Effector CD4-positive, alpha-beta T cell (primary cell): ENCODE measurements around the gene PGAM2.
A peak's percentile ranks its signal among the peaks of the same experiment; 100 is the strongest.
"Not testable (repeated sequence)": the region's sequence is repeated elsewhere in the genome, so short reads cannot be mapped to it uniquely, and the experiment has no call there.

Experiments
- DNase-seq: peaks from one replicate; pipeline ENCODE4 v3.0.0-alpha.2; 2020

The PGAM2 gene

GRCh38 chr7:44046321-44047061 is 18.9 kb downstream of the PGAM2 start:
- DNase-seq, result peak; percentile 20

- DNase-seq, result no peak
Measured at GRCh38 chr7:44045226-44046014, 19.9 kb downstream of the PGAM2 start.

GRCh38 chr7:44044315-44045225 is 20.8 kb downstream of the PGAM2 start, which contains the start of gene DBNL:
DBNL (plus strand) TSS chr7:44044702; CDS start chr7:44044738, 36 bp downstream.
- peak; percentile 84 for DNase-seq

- DNase-seq, result no peak
Measured at GRCh38 chr7:44043902-44044301, 21.5 kb downstream of the PGAM2 start.

- DNase-seq, result no peak
Measured at GRCh38 chr7:44042221-44042620, 23.1 kb downstream of the PGAM2 start.

GRCh38 chr7:44040493-44040891 is 24.9 kb downstream of the PGAM2 start:
- DNase-seq, result peak; percentile 50

GRCh38 chr7:44039800-44040492 is 25.4 kb downstream of the PGAM2 start:
- not testable (repeated sequence) for DNase-seq

- peak; percentile 78 for DNase-seq
Measured at GRCh38 chr7:44038961-44039558, 26.3 kb downstream of the PGAM2 start.

- not testable (repeated sequence) for DNase-seq
Measured at GRCh38 chr7:44038553-44038952, 26.8 kb downstream of the PGAM2 start.

GRCh38 chr7:44037951-44038350 is 27.4 kb downstream of the PGAM2 start:
- not testable (repeated sequence) for DNase-seq

GRCh38 chr7:44036364-44036763 is 29.0 kb downstream of the PGAM2 start:
- not testable (repeated sequence) for DNase-seq

- DNase-seq, result not testable (repeated sequence)
Measured at GRCh38 chr7:44033971-44034844, 31.2 kb downstream of the PGAM2 start.

GRCh38 chr7:44032031-44032430 is 33.3 kb downstream of the PGAM2 start:
- not testable (repeated sequence) for DNase-seq

- not testable (repeated sequence) for DNase-seq
Measured at GRCh38 chr7:44031319-44031718, 34.0 kb downstream of the PGAM2 start.

- not testable (repeated sequence) for DNase-seq
Measured at GRCh38 chr7:44030029-44030428, 35.3 kb downstream of the PGAM2 start.

GRCh38 chr7:44029433-44029832 is 35.9 kb downstream of the PGAM2 start:
- DNase-seq, result not testable (repeated sequence)

GRCh38 chr7:44022796-44023467 is 42.4 kb downstream of the PGAM2 start:
- DNase-seq, result not testable (repeated sequence)

GRCh38 chr7:44022069-44022468 is 43.3 kb downstream of the PGAM2 start:
- DNase-seq, result not testable (repeated sequence)

GRCh38 chr7:44019825-44020224 is 45.5 kb downstream of the PGAM2 start:
- DNase-seq, result not testable (repeated sequence)
